Measurements from ENCODE around the gene PLCB1.

The PLCB1 gene

GRCh38 chr20:8675896-8676295 lies 543.8 kb downstream of the PLCB1 start:
- no peak for TF ChIP-seq POLR2A (IDR thresholded peaks at IDR 0.05; ENCODE audit: low read depth, low read length)
- no peak for TF ChIP-seq POLR2AphosphoS5 (IDR thresholded peaks at IDR 0.05; ENCODE audit: low read depth, low read length)
- TF ChIP-seq TAF1 (IDR thresholded peaks at IDR 0.05; ENCODE audit: borderline replicate concordance, low read depth, low read length) = no peak
- DNase-seq (ENCODE audit: insufficient read length) (no peak), FAIRE-seq (no peak)

GRCh38 chr20:8678098-8678776 lies 546.2 kb downstream of the PLCB1 start:
- FAIRE-seq = no peak
- TF ChIP-seq POLR2AphosphoS5 (IDR thresholded peaks at IDR 0.05; ENCODE audit: low read depth, low read length) (no peak), POLR2A (IDR thresholded peaks at IDR 0.05; ENCODE audit: low read depth, low read length) (no peak), TAF1 (IDR thresholded peaks at IDR 0.05; ENCODE audit: borderline replicate concordance, low read depth, low read length) (no peak)
- no peak for DNase-seq (ENCODE audit: insufficient read length)

- DNase-seq (ENCODE audit: insufficient read length) = no peak
- no peak for FAIRE-seq
- no peak for TF ChIP-seq TAF1 (IDR thresholded peaks at IDR 0.05; ENCODE audit: borderline replicate concordance, low read depth, low read length)
- no peak for TF ChIP-seq POLR2A (IDR thresholded peaks at IDR 0.05; ENCODE audit: low read depth, low read length)
- no peak for TF ChIP-seq POLR2AphosphoS5 (IDR thresholded peaks at IDR 0.05; ENCODE audit: low read depth, low read length)
Observed at GRCh38 chr20:8689337-8689736, 557.3 kb downstream of the PLCB1 start.

DNA sequence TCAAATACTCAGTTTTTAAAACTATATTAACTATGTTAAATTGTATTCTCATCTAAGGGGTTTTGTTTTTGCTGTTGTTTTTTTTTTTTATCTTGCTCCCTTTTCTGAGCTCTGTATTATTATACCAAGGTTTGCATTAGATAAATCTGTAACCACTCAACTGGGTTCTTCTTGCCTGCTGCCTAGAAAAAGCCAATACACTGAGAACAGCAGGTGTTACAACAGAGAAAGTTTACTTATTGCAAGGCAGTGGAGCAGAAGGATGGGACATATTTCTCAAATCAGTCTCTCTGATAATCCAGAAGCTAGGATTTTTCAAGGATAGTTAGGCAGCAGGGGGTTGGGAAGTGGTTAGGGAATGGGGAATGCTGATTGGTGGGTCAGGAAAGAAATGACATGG lies 558.0 kb downstream of the PLCB1 start:
- no peak for DNase-seq (ENCODE audit: insufficient read length)
- no peak for FAIRE-seq
- TF ChIP-seq POLR2AphosphoS5 (IDR thresholded peaks at IDR 0.05; ENCODE audit: low read depth, low read length) (no peak), TAF1 (IDR thresholded peaks at IDR 0.05; ENCODE audit: borderline replicate concordance, low read depth, low read length) (no peak), POLR2A (IDR thresholded peaks at IDR 0.05; ENCODE audit: low read depth, low read length) (no peak)

- DNase-seq (ENCODE audit: insufficient read length) (no peak), FAIRE-seq (no peak)
- no peak for TF ChIP-seq TAF1 (IDR thresholded peaks at IDR 0.05; ENCODE audit: borderline replicate concordance, low read depth, low read length)
- TF ChIP-seq POLR2A (IDR thresholded peaks at IDR 0.05; ENCODE audit: low read depth, low read length) = no peak
- no peak for TF ChIP-seq POLR2AphosphoS5 (IDR thresholded peaks at IDR 0.05; ENCODE audit: low read depth, low read length)
Observed at GRCh38 chr20:8693709-8694108, 561.6 kb downstream of the PLCB1 start.

GRCh38 chr20:8700756-8701155 lies 568.7 kb downstream of the PLCB1 start:
- FAIRE-seq = no peak

DNA sequence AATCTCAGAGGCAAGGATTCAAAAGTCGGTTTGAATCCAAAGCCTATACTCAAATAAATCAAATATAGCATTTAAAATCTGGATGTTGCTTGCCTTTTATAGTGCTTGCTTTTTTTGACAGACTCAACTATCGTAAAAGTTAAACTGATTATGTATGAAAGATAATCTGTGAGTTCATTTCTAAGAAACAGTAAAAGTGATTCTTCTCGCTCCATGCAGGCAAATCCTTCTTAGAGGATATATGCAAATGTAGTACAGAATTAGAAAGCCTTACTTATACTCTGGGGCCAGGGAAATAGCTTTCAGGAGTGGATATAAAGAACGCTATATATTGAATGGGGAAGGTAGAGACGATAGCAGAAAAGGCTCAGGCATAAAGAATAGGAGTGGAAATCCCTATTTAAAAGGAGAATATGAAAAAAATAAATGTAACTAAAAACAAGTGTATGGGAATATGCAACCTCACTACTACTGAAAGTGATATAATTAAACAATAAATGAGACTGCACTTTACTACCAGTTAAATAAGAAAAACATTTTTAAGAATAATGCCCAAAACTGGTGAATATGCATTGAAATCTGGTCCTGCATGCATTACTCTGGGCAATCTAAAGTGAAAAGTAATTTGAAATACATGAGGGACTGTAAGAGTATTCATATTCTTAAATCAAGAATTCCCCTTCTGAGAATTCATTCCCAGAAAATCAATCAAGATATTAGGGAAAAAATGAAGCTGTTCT lies 575.1 kb downstream of the PLCB1 start:
- DNase-seq (ENCODE audit: insufficient read length) = no peak
- no peak for FAIRE-seq
- TF ChIP-seq TAF1 (IDR thresholded peaks at IDR 0.05; ENCODE audit: borderline replicate concordance, low read depth, low read length) = no peak
- TF ChIP-seq POLR2AphosphoS5 (IDR thresholded peaks at IDR 0.05; ENCODE audit: low read depth, low read length) = no peak
- TF ChIP-seq POLR2A (IDR thresholded peaks at IDR 0.05; ENCODE audit: low read depth, low read length) = no peak

More at GRCh38 chr20:8700756-8701155, 568.7 kb downstream of the PLCB1 start:
- DNase-seq (ENCODE audit: insufficient read length) = no peak
- TF ChIP-seq POLR2AphosphoS5 (IDR thresholded peaks at IDR 0.05; ENCODE audit: low read depth, low read length) = no peak
- no peak for TF ChIP-seq POLR2A (IDR thresholded peaks at IDR 0.05; ENCODE audit: low read depth, low read length)
- no peak for TF ChIP-seq TAF1 (IDR thresholded peaks at IDR 0.05; ENCODE audit: borderline replicate concordance, low read depth, low read length)

GRCh38 chr20:8709627-8710026 lies 577.6 kb downstream of the PLCB1 start:
- TF ChIP-seq POLR2AphosphoS5 (IDR thresholded peaks at IDR 0.05; ENCODE audit: low read depth, low read length) = no peak
- no peak for TF ChIP-seq TAF1 (IDR thresholded peaks at IDR 0.05; ENCODE audit: borderline replicate concordance, low read depth, low read length)
- TF ChIP-seq POLR2A (IDR thresholded peaks at IDR 0.05; ENCODE audit: low read depth, low read length) = no peak
- FAIRE-seq (no peak), DNase-seq (ENCODE audit: insufficient read length) (no peak)

GRCh38 chr20:8711501-8711900 lies 579.4 kb downstream of the PLCB1 start:
- FAIRE-seq = no peak
- DNase-seq (ENCODE audit: insufficient read length) = no peak
- TF ChIP-seq TAF1 (IDR thresholded peaks at IDR 0.05; ENCODE audit: borderline replicate concordance, low read depth, low read length) (no peak), POLR2A (IDR thresholded peaks at IDR 0.05; ENCODE audit: low read depth, low read length) (no peak), POLR2AphosphoS5 (IDR thresholded peaks at IDR 0.05; ENCODE audit: low read depth, low read length) (no peak)

- DNase-seq (ENCODE audit: insufficient read length) (no peak), FAIRE-seq (no peak)
- no peak for TF ChIP-seq POLR2AphosphoS5 (IDR thresholded peaks at IDR 0.05; ENCODE audit: low read depth, low read length)
- TF ChIP-seq TAF1 (IDR thresholded peaks at IDR 0.05; ENCODE audit: borderline replicate concordance, low read depth, low read length) = no peak
- no peak for TF ChIP-seq POLR2A (IDR thresholded peaks at IDR 0.05; ENCODE audit: low read depth, low read length)
Observed at GRCh38 chr20:8714206-8714605, 582.1 kb downstream of the PLCB1 start.

- DNase-seq (ENCODE audit: insufficient read length) (no peak), FAIRE-seq (no peak)
- TF ChIP-seq TAF1 (IDR thresholded peaks at IDR 0.05; ENCODE audit: borderline replicate concordance, low read depth, low read length) (no peak), POLR2A (IDR thresholded peaks at IDR 0.05; ENCODE audit: low read depth, low read length) (no peak), POLR2AphosphoS5 (IDR thresholded peaks at IDR 0.05; ENCODE audit: low read depth, low read length) (no peak)
Observed at GRCh38 chr20:8718279-8718678, 586.2 kb downstream of the PLCB1 start.

DNA sequence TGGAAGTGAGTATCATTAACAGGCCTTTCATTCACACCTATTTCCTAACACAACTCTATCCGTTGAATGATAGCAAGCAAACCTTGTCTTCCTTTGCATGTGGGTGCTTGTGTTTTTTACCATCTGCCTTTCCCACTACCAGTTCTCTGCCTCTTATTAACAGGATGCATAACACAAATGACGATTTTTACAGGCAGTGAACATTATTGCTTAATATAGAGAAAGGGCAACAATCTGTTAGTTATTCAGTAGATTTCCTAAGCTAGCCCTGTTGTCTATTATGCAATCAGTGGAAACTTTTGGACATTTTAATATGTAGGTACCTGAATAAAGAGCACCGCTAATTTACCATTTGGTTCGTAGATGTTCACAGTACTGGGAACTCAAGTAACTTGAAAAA lies 588.0 kb downstream of the PLCB1 start:
- FAIRE-seq (no peak), DNase-seq (ENCODE audit: insufficient read length) (no peak)
- TF ChIP-seq TAF1 (IDR thresholded peaks at IDR 0.05; ENCODE audit: borderline replicate concordance, low read depth, low read length) (no peak), POLR2AphosphoS5 (IDR thresholded peaks at IDR 0.05; ENCODE audit: low read depth, low read length) (no peak), POLR2A (IDR thresholded peaks at IDR 0.05; ENCODE audit: low read depth, low read length) (no peak)
